OCI-LY1 (cell line): Measurements from ENCODE around the gene MPPED2.

Source experiments
- H2AFZ ChIP-seq: fragments of 200-600 bp; sonication (generic), shearing (Covaris generic); 2 replicates; pipeline ENCODE4 v1.6.0; 2014; ENCODE audit warnings: antibody characterized with exemption, mild to moderate bottlenecking, low read length
- H3F3A ChIP-seq: fragments of 200-600 bp; sonication (generic), shearing (Covaris generic); 2 replicates; pipeline ENCODE4 v1.6.0; 2014; ENCODE audit warnings: mild to moderate bottlenecking, antibody characterized with exemption, low read length, moderate library complexity; ENCODE audit not compliant: insufficient read depth
- H3K27ac ChIP-seq: fragments of 200-600 bp; sonication (generic); 2 replicates; pipeline ENCODE4 v1.5.1; 2014; ENCODE audit warnings: low read length, mixed run types, mild to moderate bottlenecking, low read depth; ENCODE audit not compliant: poor library complexity, severe bottlenecking
- H3K27me3 ChIP-seq: fragments of 200-600 bp; sonication (generic); 2 replicates; pipeline ENCODE4 v1.6.0; 2014; ENCODE audit warnings: antibody characterized with exemption, mild to moderate bottlenecking, low read length, moderate library complexity; ENCODE audit not compliant: insufficient read depth
- H3K36me3 ChIP-seq: fragments of 200-600 bp; sonication (generic); 2 replicates; pipeline ENCODE4 v1.6.1; 2014; ENCODE audit warnings: mild to moderate bottlenecking, antibody characterized with exemption, low read length, moderate library complexity, mixed read lengths; ENCODE audit not compliant: insufficient read depth
- H3K4me1 ChIP-seq: fragments of 200-600 bp; sonication (generic); 2 replicates; pipeline ENCODE4 v1.5.1; 2014; ENCODE audit warnings: mild to moderate bottlenecking, low read length, moderate library complexity; ENCODE audit not compliant: insufficient read depth, severe bottlenecking
- H3K4me2 ChIP-seq: fragments of 200-600 bp; sonication (generic), shearing (Covaris generic); 2 replicates; pipeline ENCODE4 v1.6.1; 2014; ENCODE audit warnings: low read length
- H3K4me3 ChIP-seq: fragments of 200-600 bp; sonication (generic); 2 replicates; pipeline ENCODE4 v1.5.1; 2014; ENCODE audit warnings: low read length, low read depth, mild to moderate bottlenecking, mixed read lengths; ENCODE audit not compliant: poor library complexity, severe bottlenecking
- H3K79me2 ChIP-seq: fragments of 200-600 bp; shearing (Covaris generic); 2 replicates; pipeline ENCODE4 v1.6.1; 2016; ENCODE audit warnings: mixed run types, low read length, mixed read lengths; ENCODE audit not compliant: insufficient read depth
- H3K9ac ChIP-seq: fragments of 200-600 bp; sonication (generic), shearing (Covaris generic); 2 replicates; pipeline ENCODE4 v1.6.1; 2014; ENCODE audit warnings: mild to moderate bottlenecking, low read length, mixed read lengths
- H3K9me2 ChIP-seq: fragments of 200-600 bp; sonication (generic), shearing (Covaris generic); 2 replicates; pipeline ENCODE4 v1.6.1; 2014; ENCODE audit warnings: low read depth, mild to moderate bottlenecking, low read length, mixed read lengths
- H3K9me3 ChIP-seq: fragments of 200-600 bp; shearing (Covaris generic); 2 replicates; pipeline ENCODE4 v1.6.1; 2014; ENCODE audit warnings: low read length, mixed read lengths
- H4K20me1 ChIP-seq: fragments of 200-600 bp; sonication (generic), shearing (Covaris generic); 2 replicates; pipeline ENCODE4 v1.6.0; 2016; ENCODE audit warnings: mild to moderate bottlenecking, low read length; ENCODE audit not compliant: insufficient read depth
- CTCF ChIP-seq: fragments of 200-600 bp; sonication (generic), shearing (Covaris generic); IDR thresholded peaks from 2 replicates; pipeline ENCODE4 v1.5.1; 2017; ENCODE audit warnings: mild to moderate bottlenecking, antibody characterized with exemption, low read length, moderate library complexity, mixed read lengths
- EZH2 ChIP-seq: fragments of 200-600 bp; sonication (generic), shearing (Covaris generic); IDR thresholded peaks from 2 replicates; pipeline ENCODE4 v1.8.0; 2017; ENCODE audit warnings: borderline replicate concordance, mixed run types, mild to moderate bottlenecking, antibody characterized with exemption, low read length, moderate library complexity, mixed read lengths

The MPPED2 gene

GRCh38 chr11:30451167-30451566, 135.0 kb downstream of the MPPED2 start:
- Histone ChIP-seq H2AFZ (no peak overlapping the region), H3K4me2 (no peak overlapping the region), H3K4me3 (no peak overlapping the region), H3K79me2 (no peaks in the 10 kb centered on the region), H3K27me3 (no peaks in the 10 kb centered on the region), H3K9me2 (no peaks in the 10 kb centered on the region), H3K9ac (no peak overlapping the region), H3K27ac (no peak overlapping the region), H3K9me3 (no peaks in the 10 kb centered on the region), H3K4me1 (no peaks in the 10 kb centered on the region), H3K36me3 (no peaks in the 10 kb centered on the region), H3F3A (no peaks in the 10 kb centered on the region), H4K20me1 (no peaks in the 10 kb centered on the region)
- no peak for TF ChIP-seq EZH2
- no peak for TF ChIP-seq CTCF

- no peaks in the 10 kb centered on the region for H3K27me3 ChIP-seq
- no peak overlapping the region for H3K4me3 ChIP-seq
- TF ChIP-seq CTCF, result no peak
- no peak for TF ChIP-seq EZH2
- H2AFZ ChIP-seq, result no peak overlapping the region
- no peak overlapping the region for H3K9ac ChIP-seq
- H3K9me3 ChIP-seq, result no peaks in the 10 kb centered on the region
- H3F3A ChIP-seq, result no peaks in the 10 kb centered on the region
- H3K4me2 ChIP-seq, result no peak overlapping the region
- H3K79me2 ChIP-seq, result no peaks in the 10 kb centered on the region
- no peaks in the 10 kb centered on the region for H3K36me3 ChIP-seq
- no peaks in the 10 kb centered on the region for H4K20me1 ChIP-seq
- H3K4me1 ChIP-seq, result no peaks in the 10 kb centered on the region
- no peaks in the 10 kb centered on the region for H3K9me2 ChIP-seq
- H3K27ac ChIP-seq, result no peak overlapping the region
Observed at GRCh38 chr11:30447058-30447640, 139.0 kb downstream of the MPPED2 start.

- H3K79me2 ChIP-seq, result no peaks in the 10 kb centered on the region
- no peak overlapping the region for H2AFZ ChIP-seq
- no peaks in the 10 kb centered on the region for H3K9me3 ChIP-seq
- no peak overlapping the region for H3K4me3 ChIP-seq
- H3K9ac ChIP-seq, result no peak overlapping the region
- no peaks in the 10 kb centered on the region for H3F3A ChIP-seq
- no peaks in the 10 kb centered on the region for H3K27me3 ChIP-seq
- H3K27ac ChIP-seq, result no peak overlapping the region
- no peaks in the 10 kb centered on the region for H3K36me3 ChIP-seq
- H3K9me2 ChIP-seq, result no peaks in the 10 kb centered on the region
- no peaks in the 10 kb centered on the region for H4K20me1 ChIP-seq
- TF ChIP-seq CTCF, result no peak
- no peak for TF ChIP-seq EZH2
- H3K4me2 ChIP-seq, result no peak overlapping the region
- H3K4me1 ChIP-seq, result no peaks in the 10 kb centered on the region
Observed at GRCh38 chr11:30446520-30446919, 139.6 kb downstream of the MPPED2 start.
